Measurements from ENCODE around the gene DNASE1.

DNASE1 gene

DNA sequence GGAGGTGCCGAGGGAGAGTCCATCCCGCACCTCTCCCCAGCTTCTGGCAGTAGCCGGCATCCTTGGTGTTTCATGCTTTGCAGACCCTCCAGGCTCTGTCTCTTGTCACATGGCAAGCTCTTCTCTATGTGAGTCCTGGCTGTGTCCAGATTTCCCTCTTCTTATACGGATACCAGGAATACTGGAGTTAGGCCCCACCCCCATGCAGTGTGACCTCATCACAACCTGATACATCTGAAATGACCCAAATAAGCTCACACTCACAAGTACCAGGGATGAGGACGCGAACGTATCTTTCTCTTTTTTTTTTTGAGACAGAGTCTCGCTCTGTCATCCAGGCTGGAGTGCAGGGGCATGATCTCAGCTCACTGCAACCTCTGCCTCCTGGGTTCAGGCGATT lies 39.6 kb downstream of the DNASE1 start:
- no peak overlapping the region for H3K4me3 ChIP-seq (replicated peaks in 1 of 2; ENCODE audit: low read depth in 2 of 2, low read length in 2 of 2)
- DNase-seq (ENCODE audit: low read depth in 2 of 2) = no peak
- TF ChIP-seq CTCF (IDR thresholded peaks at IDR 0.05; ENCODE audit: low read depth, low read length) = no peak

DNA sequence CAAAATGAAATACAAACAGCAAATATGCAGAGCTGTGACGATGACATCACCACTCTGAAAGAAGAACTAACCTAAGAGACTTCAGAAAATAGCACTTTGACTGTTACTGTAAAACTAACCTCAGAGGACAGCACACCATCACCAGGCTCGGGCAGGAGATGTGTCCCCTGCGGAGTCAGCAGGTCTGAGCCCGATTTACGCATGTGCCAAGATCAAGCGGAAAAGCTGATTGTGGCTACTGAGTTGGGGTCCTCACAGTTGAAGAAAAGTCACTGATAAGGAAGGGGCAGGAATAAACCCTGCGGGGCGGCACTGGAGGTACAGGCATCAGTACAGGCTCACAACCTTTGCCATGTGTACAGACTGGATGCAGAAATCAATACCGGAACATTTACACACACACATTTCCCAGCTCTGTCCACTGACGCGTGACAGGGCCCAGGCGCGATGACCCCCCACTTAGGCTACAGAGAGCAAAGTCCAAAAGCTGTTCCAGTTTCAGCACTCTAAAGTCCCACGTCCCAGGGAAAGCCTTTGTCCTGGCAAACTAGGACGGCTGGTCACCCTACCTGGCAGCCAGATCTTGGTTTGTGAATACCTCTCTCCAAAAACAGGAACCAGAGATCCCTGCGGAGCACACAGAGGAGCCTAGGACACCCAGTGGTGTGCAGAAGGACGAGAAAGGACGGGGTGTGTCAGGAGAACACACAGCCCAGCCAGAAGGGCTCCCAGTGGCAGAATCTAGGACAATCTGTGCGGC lies 41.3 kb downstream of the DNASE1 start:
- no peak overlapping the region for H3K4me3 ChIP-seq (replicated peaks in 1 of 2; ENCODE audit: low read depth in 2 of 2, low read length in 2 of 2)
- TF ChIP-seq CTCF (IDR thresholded peaks at IDR 0.05; ENCODE audit: low read depth, low read length) = no peak
- no peak for DNase-seq (ENCODE audit: low read depth in 2 of 2)

- TF ChIP-seq CTCF (IDR thresholded peaks at IDR 0.05; ENCODE audit: low read depth, low read length) = no peak
Measured at GRCh38 chr16:3696425-3697218, 42.1 kb downstream of the DNASE1 start.

GRCh38 chr16:3698941-3699340 lies 44.5 kb downstream of the DNASE1 start:
- DNase-seq (ENCODE audit: low read depth in 2 of 2) = no peak
- TF ChIP-seq CTCF (IDR thresholded peaks at IDR 0.05; ENCODE audit: low read depth, low read length) = no peak
- H3K4me3 ChIP-seq (replicated peaks in 1 of 2; ENCODE audit: low read depth in 2 of 2, low read length in 2 of 2) = no peak overlapping the region

More at GRCh38 chr16:3696425-3697218, 42.1 kb downstream of the DNASE1 start:
- H3K4me3 ChIP-seq (replicated peaks in 1 of 2; ENCODE audit: low read depth in 2 of 2, low read length in 2 of 2) = no peak overlapping the region
- DNase-seq (ENCODE audit: low read depth in 2 of 2) = peak; percentile 79 to 89

GRCh38 chr16:3701531-3701930 lies 47.0 kb downstream of the DNASE1 start:
- H3K4me3 ChIP-seq (replicated peaks in 1 of 2; ENCODE audit: low read depth in 2 of 2, low read length in 2 of 2) = no peak overlapping the region
- DNase-seq (ENCODE audit: low read depth in 2 of 2) = no peak
- no peak for TF ChIP-seq CTCF (IDR thresholded peaks at IDR 0.05; ENCODE audit: low read depth, low read length)

GRCh38 chr16:3702082-3702481 lies 47.6 kb downstream of the DNASE1 start:
- H3K4me3 ChIP-seq (replicated peaks in 1 of 2; ENCODE audit: low read depth in 2 of 2, low read length in 2 of 2) = no peak overlapping the region
- no peak for DNase-seq (ENCODE audit: low read depth in 2 of 2)
- no peak for TF ChIP-seq CTCF (IDR thresholded peaks at IDR 0.05; ENCODE audit: low read depth, low read length)

All from cardiac fibroblast (primary cell).